ENCODE results near the gene CORO2B. TPM values are rescaled to one million over a fixed set of nuclear protein-coding genes. Genes with fewer than 3 reads are reported as not detected.

Gene CORO2B
- total and polyA plus RNA-seq, 2 of the 13 experiments (the other 11 are each of a cell fraction or from before 2014, with no cell fraction given): 0.35 to 0.63 TPM

DNA sequence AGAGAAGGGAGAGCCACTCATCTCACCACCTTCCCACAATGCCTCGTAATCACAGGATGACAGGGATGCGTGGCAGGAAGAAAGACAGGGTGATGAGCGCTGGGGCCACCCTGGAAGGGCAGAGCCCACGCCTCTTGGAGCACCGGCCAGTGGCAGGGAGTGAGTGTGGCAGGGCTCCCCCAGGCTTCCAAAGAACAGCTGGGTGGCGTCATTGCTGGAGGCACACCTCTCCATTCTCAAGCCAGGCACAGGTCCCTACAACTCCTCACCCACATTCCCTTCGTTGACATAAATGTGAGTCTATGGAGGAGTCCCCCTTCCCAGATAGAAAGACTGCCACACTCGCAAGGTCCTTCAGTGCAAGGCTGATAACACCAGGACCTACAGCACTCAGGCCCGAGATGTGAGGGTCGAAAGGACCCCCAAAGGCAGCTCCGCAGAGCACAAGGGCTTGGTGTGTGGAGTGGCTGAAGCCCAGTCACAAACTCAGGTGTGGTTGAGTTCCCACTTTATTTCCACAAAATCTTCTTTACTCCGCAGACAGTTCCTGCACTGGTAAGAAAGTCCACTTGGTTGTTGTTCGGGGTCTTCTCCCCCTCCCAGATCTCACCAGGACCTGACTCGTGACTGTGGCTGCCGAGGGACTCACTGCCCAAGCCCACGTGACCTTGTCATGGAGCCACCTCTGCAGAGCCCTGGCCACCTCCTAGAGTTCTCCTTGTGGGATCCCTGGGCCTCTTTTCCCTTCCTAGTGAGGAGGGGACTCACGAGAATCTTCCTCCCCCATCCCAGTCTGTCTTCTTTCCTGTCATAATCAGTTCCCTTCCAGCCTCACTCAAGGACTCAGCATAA is 22.4 kb upstream of the CORO2B start:
- H4K20me1 ChIP-seq (ENCODE audit: insufficient read depth, low read length): no peaks in the 10 kb centered on the region
- BruUV-seq (replicated peaks): no TSS peak
- no peak overlapping the region for H3K9ac ChIP-seq (ENCODE audit: insufficient read depth, low read depth, low read length)
- H2AFZ ChIP-seq (ENCODE audit: low read length): no peak overlapping the region
- ChIA-PET POLR2A (no interaction called here), CTCF (ENCODE audit: low intra/inter-chr PET ratio, low total read pairs) (no interaction called here)
- H3K27me3 ChIP-seq (ENCODE audit: control insufficient read depth in 1 of 2, insufficient read depth in 2 of 2, low read length in 2 of 2): peaks cover 3 to 4% of the 10 kb centered on the region in 2 experiments; a peak in 2 of 5 replicates
- intact Hi-C loops (cut with micrococcal nuclease; ENCODE audit: unreplicated experiment): no loop called here
- no peaks in the 10 kb centered on the region for H3K9me3 ChIP-seq (ENCODE audit: low read length)
- H3K4me1 ChIP-seq (ENCODE audit: insufficient read depth, low read length): peaks cover 4% of the 10 kb centered on the region; the same call in 1 of the 2 replicates
- H3K4me3 ChIP-seq (replicated peaks in 1 of 3; ENCODE audit: insufficient read depth in 1 of 3, low read depth in 2 of 3, low read length in 3 of 3): no peak overlapping the region
- H3K27ac ChIP-seq (ENCODE audit: extremely low read length, insufficient read depth, low read length): no peak overlapping the region
- in situ Hi-C loops (cut with HindIII; ENCODE audit: extremely low pct_ligation_motif_present, low pct_unique_long_range_greater_than_20kb): loop anchor here (5.0 to 10.0 kb wide), 2 partner anchors 321 to 368 kb away; no protein-coding TSS in a partner anchor
- FAIRE-seq: no peak
- DNase-seq (ENCODE audit: low spot score): no peak
- H3K4me2 ChIP-seq (ENCODE audit: low read depth, low read length): no peak overlapping the region
- WGBS (ENCODE audit: low lambda C conversion rate): 16% methylated on average over 14 of the region's 17 CpGs
- no peak for ATAC-seq
- no peaks in the 10 kb centered on the region for H3K79me2 ChIP-seq (ENCODE audit: insufficient read depth, low read length)
- no peaks in the 10 kb centered on the region for H3K36me3 ChIP-seq (replicated peaks in 1 of 2; ENCODE audit: control insufficient read depth in 1 of 2, insufficient read depth in 2 of 2, low read length in 2 of 2)
- TF ChIP-seq KDM5B (CRISPR knock-in tag; IDR thresholded peaks at IDR 0.05; ENCODE audit: borderline replicate concordance): no peak
- TF ChIP-seq HOXA9 (CRISPR knock-in tag; IDR thresholded peaks at IDR 0.05; ENCODE audit: borderline replicate concordance): no peak
- no peak for TF ChIP-seq ZNF331 (CRISPR knock-in tag; IDR thresholded peaks at IDR 0.05)
- TF ChIP-seq ZSCAN12 (CRISPR knock-in tag; IDR thresholded peaks at IDR 0.05): no peak
- no peak for TF ChIP-seq CREM (IDR thresholded peaks at IDR 0.05)
- no peak for TF ChIP-seq CREM (CRISPR knock-in tag; IDR thresholded peaks at IDR 0.05)
- TF ChIP-seq ISX (CRISPR knock-in tag; conservative IDR thresholded peaks at IDR 0.05): no peak
- TF ChIP-seq JUN (CRISPR knock-in tag; IDR thresholded peaks at IDR 0.05): no peak
- no peak for TF ChIP-seq ZNF441 (CRISPR knock-in tag; IDR thresholded peaks at IDR 0.05; ENCODE audit: borderline replicate concordance)
- no peak for TF ChIP-seq SIN3B (IDR thresholded peaks at IDR 0.05; ENCODE audit: low read length)
- TF ChIP-seq, protein P1, sequence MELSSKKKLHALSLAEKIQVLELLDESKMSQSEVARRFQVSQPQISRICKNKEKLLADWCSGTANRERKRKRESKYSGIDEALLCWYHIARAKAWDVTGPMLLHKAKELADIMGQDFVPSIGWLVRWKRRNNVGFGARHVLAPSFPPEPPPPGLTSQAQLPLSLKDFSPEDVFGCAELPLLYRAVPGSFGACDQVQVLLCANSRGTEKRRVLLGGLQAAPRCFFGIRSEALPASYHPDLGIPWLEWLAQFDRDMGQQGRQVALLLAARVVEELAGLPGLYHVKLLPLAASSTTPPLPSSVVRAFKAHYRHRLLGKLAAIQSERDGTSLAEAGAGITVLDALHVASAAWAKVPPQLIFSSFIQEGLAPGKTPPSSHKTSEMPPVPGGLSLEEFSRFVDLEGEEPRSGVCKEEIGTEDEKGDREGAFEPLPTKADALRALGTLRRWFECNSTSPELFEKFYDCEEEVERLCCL (CRISPR knock-in tag; IDR thresholded peaks at IDR 0.05; ENCODE audit: borderline replicate concordance): no peak
- TF ChIP-seq SYNCRIP (IDR thresholded peaks at IDR 0.05; ENCODE audit: insufficient read depth, low read depth, low read length): no peak
- no peak for TF ChIP-seq EZH2 (conservative IDR thresholded peaks at IDR 0.05; ENCODE audit: low read depth, low read length)
- TF ChIP-seq DPF2 (CRISPR knock-in tag; IDR thresholded peaks at IDR 0.05; ENCODE audit: borderline replicate concordance, low read depth): no peak
- TF ChIP-seq SNAPC4 (CRISPR knock-in tag; IDR thresholded peaks at IDR 0.05): no peak
- no peak for TF ChIP-seq CBX2 (IDR thresholded peaks at IDR 0.05; ENCODE audit: low read depth, low read length)
- no peak for TF ChIP-seq CBX2 (CRISPR knock-in tag; IDR thresholded peaks at IDR 0.05; ENCODE audit: low read depth)
- TF ChIP-seq IRF2 (CRISPR knock-in tag; IDR thresholded peaks at IDR 0.05): no peak
- TF ChIP-seq MTF1 (CRISPR knock-in tag; IDR thresholded peaks at IDR 0.05): no peak
- no peak for TF ChIP-seq ZNF496 (CRISPR knock-in tag; IDR thresholded peaks at IDR 0.05; ENCODE audit: insufficient replicate concordance)

All from HepG2 (cell line).